Stimulated activated CD4-positive, alpha-beta T cell treated with anti-CD3 and anti-CD28 coated beads, Interleukin-15, amount 100 ng/mL, for 48 hours (primary cell): ENCODE measurements around the gene CCDC174.
"Not testable (repeated sequence)": the region's sequence is repeated elsewhere in the genome, so short reads cannot be mapped to it uniquely, and the experiment has no call there.

Experiments used
- DNase-seq, 2 donors: peaks; one replicate each; pipeline ENCODE4 v3.0.0-alpha.2; 2020; ENCODE audit warnings: low read depth in 2 of 2

Gene CCDC174

DNA sequence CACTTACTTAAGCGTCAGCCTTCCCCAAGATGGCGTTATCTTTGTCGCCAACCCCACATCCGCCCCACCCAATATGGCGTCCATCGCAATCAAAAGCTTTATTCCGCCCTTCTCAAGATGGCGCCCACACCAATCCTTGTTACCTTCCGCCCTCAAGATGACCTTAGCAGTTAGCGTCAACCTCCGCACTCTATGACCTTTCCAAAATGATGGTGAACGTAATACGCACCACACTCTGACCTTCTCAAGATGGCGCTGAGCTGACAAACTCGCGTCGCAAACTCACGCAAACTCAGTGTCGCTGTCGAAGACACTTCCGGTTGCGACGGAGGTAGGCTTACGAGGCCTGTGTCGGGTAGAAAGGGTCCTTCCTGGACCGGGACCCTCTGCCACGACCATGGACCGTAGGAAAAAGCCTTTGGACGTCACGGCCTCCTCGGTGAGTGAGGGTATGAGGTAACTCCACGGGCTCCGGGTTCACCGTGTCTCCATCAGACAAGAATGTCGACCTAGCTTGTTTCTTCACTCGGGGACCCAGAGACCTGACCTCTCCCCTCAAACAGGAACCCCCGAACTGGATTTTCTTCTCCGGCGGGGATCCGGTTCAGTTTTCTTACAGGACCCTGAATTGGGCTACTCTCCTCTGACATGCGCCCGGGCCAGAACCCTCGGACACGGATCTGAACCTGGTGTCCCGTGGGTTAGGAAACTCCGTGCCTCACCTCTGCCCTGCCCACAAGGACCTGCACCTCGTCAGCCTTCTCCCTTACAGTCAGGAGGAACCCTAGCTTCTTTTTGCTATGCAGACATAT lies at the start of gene CCDC174:
Gene CCDC174 (plus strand): TSS at position 323 of the 812 bp plus-strand sequence. CDS start 75 bp downstream, at position 398.
- peak; percentile 87 to 91 for DNase-seq

DNA sequence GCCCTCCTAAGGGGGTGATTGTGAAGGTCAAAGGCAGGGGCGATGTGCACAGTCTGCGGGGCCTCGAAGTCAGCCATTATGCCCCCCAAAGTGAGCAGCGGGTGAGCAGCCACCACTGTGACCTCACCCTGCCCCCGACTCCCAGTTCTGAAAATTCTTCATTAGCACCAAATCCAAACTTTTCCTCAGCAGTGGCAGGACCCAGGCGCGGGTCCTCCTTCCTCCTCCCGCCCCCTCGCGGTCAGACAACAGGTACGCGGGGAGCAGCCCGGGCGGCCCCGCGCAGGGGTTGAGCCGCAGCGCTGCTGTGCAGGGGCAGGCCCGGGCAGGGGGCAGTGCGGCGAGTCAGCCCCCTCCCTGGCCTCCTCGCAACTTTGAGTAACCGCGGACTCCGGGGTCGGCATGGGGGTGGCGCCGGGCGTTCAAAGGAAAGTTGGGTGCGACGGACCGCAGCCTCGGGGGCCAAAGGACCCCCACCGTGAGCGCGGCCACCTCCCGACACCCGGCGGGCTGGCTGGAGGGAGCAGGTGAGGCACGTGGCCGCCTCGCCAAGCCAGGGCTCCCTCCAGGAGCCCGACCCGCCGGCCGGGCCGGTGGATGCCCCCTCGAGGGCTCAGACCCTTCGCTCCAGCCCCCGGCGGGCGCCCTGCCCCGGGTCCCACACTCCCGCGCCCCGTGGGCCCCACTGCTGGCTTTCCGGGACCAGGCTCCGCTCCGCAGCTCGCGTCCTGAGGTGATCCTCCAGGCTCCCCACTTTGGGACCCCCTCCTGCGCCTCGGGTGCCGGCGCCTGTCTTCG lies 49.4 kb upstream of the CCDC174 start:
- no peak for DNase-seq

DNA sequence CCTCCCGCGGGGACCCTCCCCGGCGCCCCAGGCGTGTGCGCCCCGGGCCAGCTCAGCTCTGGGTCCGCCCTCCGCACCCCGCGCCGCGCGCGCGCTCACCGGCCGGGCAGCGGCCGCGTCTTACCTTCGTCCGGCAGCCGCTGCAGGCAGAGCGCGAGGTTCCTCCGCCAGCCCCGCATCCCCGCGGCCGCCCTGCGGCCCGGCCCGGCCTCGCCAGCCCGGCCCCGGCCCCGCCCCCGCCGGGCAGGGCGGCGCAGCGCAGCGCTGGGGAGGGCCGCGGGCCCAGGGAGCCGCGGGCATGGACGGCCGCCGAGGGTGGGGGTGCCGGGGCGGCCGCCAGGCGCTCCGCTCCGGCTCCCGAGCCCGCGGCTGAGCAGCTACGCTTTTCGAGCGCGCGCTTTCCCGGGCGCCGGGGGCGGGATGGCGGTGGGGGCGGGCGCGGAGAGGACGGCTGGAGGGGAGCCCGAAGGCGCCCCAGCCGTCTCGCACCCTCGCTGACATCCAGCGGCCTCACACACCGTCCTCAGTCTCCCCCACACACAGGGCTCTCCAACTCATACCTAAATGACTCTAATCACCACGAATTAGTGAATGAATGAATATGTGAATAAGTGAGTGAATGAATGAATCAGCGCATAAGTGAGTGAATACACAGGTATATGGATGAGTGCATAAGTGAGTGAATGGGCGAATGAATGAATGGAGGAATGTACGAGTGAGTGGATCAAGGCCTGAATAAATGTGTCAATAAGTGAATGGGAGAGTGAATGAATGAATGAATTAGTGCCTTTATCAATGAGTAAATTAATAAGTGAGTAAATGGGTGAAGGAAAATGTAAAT lies 48.5 kb upstream of the CCDC174 start:
- no peak for DNase-seq

DNA sequence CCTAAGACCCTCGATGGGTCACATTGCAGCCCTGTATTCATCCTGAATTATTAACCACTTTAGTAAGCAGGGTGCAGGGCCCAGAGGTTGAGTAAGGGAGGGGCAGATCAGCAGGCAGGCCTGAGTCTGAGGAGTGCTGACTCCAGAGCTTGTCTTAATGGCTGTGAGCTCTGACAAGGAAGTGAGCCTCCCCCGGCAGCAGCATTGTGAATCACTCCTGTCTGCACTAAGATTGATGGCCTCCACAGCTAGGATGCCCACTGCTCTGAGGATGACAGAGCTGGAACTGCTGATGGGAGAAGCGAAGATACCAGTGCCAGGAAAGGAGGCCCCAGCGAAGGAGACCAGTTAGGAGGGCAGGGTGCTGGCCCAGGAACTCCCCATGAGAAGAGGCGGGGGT lies 46.5 kb upstream of the CCDC174 start:
- DNase-seq, result no peak

DNA sequence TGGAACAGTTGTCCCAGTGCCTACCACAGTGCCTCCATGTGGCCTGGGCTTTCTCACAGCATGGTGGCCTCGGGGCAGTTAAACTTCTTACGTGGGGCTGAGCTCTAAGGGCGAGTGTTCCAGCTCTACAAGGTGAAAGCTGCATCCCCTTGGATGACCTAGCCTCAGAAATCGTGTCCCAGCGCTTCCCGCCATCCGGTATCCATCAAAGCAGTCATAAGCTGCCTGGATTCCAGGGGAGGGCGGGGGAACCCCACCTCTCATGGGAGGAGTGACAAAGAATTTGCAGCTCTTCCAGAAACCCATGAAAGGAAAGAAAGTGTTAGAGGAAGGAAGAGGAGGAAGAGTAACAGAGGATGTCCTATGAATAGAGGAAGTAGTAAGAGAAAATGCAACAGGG lies 45.8 kb upstream of the CCDC174 start:
- no peak for DNase-seq

DNA sequence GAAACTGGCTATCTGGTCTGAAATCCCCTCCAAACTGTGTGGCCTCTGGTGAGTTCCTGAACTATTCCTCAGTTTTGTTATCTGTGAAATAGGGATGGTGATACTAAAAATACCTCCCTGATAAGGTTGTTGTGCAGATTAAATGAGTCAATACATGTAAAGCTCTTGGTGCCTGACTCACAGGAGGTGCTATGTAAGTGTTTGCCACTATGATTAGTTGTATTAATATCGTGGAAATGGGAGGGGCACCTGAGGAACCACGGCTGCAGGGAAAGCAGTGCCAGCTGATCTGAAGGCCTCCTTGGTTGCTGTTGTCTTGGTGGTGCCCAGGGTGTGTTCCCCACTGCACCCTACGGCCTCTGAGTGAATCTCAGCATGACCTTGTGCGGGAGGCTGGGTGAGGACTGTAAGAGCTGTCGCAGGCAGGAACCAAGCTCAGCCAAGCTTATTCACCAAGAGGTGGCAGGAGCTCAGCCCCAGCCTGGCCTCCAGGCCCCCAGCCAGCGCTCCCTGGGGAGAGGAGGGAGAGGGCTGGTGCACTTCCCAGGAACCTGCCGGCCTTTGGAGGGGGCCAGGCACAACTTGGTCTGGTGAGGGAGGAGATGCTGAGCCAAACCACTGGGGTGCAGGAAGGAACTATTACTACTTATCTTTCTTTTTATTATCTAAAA lies 44.8 kb upstream of the CCDC174 start:
- no peak for DNase-seq

DNA sequence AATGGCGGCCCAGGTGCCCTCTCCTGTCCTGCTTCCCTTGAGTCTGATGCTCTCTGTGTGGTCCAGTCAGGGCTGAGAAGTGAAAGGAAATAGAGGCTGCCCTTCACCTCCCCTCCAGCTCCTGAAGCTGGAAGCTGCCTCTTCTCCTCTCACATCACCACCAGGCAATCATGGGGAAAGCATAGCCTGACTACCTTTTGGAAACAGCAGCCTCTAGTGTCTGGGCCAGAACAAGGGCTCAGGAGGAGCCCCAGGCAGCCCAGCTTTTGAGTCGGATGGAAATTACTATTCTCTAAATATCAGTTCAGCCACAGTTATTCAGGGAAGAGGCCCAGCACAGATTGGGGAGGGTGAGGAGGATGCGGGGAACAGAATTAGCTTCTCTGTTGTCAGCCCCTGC lies 43.3 kb upstream of the CCDC174 start:
- no peak for DNase-seq

DNA sequence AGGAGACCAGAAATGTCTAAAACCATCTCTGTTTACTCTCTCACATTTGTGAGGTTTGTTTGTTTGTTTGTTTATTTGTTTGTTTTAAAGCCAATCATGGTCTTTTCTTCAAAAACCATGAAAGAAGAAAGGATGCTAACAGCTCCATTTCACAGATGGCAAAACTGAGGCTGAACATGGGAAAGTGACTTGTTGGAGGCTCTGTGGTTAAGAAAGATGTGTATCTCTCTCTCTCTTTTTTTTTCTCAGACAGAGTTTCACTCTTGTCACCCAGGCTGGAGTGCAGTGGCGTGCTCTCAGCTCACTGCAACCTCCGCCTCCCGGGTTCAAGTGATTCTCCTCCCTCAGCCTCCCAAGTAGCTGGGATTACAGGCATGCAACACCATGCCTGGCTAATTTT lies 42.5 kb upstream of the CCDC174 start:
- DNase-seq, result not testable (repeated sequence)

DNA sequence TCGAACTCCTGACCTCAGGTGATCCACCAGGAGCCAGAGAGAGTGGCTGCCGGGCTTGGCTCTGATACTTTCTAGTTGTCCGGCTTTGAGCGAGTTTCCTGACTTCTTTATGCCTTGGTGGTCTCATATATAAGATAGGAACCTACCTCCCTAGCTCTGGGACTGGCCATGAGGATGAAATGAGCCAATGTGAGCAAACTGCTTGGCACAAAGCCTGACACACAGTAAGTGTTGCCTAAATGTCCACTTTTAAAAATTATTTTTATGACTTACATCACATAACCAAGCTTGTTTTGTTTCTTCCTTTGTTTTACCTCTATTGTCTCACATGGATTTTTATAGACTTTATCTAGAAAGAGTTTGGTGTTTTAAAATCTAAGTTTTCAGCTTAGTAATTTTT lies 42.1 kb upstream of the CCDC174 start:
- DNase-seq, result no peak

DNA sequence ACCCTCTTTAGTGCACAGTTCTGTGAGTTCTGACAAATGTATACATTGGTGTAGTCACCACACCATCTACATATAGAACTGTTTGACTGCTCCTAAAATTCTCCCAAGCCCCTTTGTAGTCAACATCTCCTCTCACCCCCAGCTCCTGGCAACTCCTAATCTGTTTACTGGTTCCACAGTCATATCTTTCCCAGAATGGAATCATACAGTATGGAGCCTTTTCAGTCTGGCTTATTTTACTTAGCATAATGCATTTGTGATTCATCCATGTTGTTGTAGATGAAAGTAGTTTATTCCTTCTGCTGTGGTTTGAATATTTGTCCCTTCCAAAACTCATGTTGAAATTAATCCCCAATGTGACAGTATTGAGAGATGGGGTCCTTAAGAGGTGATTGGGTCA lies 41.6 kb upstream of the CCDC174 start:
- no peak for DNase-seq

DNA sequence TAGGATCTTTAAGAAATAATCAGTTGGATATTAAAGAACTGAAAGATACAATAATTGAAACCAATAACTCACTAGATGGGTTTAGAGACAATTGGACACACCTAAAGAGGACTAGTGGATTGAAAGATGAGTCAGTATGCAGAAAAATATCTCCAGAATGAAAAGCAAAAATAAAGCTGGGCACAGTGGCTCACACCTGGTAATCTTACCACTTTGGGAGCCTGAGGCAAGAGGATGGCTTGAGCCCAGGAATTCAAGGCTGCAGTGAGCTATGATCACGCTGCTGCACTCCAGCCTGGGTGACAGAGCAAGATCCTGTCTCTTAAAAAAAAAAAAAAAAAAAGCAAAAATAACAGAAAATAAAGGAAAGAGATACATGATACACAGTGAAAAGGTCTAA lies 37.4 kb upstream of the CCDC174 start:
- no peak for DNase-seq

DNA sequence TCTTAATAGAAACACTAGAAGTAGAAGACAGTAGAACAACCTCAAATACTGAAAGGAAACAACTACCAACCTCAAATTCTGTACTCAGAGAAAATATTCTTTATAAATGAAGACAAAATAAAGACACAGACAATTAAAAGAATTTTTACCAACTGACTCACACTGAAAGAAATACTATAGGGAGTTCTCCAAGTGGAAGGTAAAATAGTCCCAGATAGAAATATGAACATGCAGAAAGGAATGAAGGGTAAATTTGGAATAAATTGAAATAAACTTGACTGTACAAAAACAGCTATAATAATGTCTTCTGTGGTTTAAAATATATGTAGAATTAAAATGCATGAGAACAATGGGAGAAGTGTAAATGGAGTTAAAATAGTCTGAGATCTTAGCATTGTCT lies 36.7 kb upstream of the CCDC174 start:
- DNase-seq, result no peak

DNA sequence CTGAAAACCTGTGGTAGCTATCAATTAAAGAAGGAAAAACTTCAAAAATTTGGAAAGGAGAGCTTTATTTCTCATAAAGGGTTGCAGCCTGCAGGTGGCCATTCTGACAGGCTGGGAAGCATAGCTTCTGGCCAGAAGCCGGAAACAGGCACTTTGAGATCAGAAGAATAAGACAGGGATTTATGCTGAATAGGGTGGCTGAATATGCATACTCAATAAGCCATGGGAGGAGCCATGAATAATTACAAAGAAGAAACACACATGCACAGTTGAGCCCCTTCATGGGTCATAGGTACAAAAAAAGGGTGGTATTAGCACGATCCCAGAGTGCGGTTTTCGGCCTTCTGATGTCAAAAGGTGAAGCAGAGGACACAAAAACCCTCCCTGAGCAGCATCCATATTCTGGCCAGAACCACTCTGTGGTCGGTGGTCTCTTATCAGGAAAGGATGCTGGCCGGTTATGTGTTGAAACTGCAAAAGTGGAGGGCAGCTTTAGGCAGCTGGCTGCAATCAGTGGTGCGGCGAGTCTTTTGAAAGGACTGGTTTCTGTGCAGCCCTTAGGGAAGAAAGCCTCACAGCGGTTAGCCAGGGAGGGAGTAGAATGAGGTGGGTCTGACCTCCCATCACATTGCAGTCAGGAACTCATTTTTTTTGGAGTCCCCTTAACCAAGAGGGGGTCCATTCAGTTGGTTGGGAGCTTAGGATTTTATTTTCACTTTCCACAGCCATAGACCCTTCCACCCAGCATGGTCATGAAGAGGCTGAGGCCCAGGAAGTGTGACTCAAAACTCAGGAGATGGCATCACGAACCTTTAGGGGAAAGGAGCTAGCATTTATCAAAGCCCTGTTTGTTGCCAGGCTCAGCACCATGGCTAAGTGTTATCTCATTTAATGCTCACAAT lies 34.7 kb upstream of the CCDC174 start:
- DNase-seq, result no peak

DNA sequence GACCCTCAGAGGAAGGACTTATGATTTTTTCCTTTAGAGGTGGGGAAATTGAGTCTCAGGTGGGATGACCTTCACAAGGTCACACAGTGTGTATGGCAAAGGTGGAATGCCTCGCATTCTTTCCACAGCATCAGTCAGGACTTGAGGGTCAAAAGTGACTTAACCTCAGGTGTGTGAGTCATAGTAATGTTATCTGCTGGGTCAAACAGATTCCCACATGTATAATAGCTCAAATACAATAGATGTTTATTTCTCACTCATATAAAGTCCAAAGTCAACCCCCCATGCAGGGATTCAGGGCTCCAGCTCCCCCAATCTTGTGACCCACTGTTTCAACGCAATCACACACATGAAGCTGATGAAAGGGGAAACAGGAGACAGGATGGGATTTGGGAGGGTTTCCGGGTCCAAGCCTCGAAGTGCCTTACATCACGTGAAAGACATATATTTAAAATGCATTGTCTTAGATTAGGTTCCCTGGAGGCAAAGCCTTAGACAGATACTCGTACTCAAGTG lies 34.0 kb upstream of the CCDC174 start:
- no peak for DNase-seq

DNA sequence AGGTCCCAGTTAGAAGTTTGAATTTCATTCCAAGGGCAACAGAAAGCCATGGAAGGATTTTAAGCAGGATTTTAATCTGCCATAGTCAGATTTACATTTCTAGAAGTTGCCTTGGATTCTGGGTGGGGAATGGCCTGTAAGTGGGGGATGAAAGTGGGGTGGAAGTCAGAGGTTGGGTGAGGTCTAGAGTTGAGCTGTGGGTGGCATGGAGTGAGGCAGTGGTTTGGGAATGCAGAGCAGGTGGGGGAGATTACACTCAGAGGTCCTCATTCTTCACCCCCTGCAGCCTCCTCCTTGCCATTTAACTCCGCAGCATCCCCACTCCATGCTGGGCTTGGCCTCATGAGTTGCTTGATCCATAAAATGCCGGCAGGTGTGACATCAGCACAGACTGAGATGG lies 32.0 kb upstream of the CCDC174 start:
- DNase-seq, result no peak

DNA sequence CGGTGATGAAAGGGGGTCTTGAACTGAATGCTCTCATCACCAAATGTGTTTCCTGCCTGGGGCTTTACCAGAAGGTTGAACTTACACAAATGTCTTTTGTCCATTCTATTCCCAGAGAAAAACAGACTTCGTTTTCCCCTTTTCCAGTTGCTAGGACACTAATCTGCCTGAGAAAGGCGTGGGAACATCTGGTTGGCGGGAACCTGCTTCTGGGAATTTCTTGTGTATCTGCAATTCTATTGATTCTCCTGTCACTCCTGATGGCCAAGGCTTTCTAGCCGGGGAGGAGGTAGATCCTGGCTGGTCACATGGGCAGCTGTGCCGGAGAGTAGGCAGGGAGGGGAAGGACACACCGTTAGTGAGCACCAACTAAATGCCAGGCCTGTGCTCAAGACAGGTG lies 31.1 kb upstream of the CCDC174 start:
- no peak for DNase-seq

DNA sequence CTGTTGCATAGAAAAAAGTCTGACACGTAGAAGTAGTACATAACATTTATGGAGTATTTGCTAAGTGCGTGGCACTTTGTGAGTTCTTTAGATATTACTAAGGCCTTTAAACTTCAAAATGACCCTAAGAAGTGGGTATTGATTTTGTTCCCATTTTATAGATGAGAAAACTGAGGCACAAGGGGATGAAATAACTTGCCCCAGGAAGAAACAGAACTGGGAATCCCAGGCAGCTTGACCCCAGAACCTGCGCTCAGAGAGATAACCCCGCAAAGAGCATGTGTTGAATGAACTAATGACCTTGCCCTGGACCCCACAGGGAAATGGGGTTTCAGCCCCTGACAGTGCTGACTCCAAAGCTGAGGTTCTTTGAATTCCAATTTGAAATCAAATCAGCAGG lies 30.5 kb upstream of the CCDC174 start:
- DNase-seq, result no peak

DNA sequence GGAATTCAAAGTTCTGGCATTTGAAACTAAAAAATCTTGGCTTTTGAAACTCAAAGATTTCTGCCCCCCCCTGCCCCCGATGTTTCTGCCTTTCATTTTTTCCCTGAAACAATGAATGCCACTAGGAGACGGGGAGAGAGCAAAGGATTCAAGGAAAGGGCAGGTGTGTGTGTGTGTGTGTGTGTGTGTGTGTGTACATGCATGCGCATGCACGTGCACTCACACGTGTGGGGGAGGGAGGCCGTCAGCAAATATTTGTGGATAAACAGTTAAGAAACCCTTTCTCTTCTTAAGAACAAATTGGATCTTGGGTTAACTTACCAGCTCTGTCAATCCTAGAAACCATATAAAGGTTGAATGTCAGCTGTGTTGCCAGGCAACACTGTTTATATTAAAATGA lies 29.2 kb upstream of the CCDC174 start:
- no peak for DNase-seq

DNA sequence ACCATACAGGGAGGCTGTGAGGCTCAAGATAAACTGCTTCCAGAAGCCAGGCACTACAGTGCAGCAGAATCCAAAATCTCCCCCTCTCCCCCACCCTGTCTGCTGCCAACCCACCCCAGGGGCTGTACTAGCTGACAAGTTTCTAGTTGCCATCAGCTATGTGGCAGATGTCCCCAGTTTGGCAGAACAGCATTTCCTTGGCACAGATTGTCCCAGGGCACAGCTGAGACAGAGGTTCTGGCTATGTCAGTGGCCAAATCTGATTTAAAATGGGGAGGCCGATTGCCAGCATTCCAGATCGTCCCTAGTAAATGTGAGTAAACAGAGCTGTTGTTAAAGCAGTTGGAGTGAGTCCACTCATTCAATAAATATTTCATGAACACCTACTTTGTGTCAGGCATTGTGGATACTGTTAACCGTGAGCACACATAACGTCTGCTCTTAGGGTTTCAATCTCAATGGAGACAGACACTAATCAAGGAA lies 28.0 kb upstream of the CCDC174 start:
- DNase-seq, result no peak

DNA sequence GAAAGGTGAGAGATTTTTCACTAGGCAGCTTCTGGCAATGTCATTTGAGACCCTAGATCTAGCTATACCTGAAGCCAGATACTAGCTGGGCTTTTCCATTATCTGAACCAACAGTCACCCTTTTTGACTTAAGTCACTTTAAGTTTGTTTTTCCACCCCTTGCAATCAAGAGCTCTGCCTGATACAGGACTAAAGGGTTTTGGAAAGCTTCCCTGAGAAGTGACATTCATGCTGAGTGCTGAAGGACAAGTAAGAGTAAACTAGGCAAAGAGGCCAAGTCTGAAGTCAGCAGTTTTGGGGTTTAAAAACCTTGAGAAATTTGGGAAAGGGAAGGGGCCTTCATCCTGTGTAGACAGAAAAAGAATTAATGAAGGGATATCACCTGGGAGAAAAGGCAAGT lies 27.1 kb upstream of the CCDC174 start:
- no peak for DNase-seq
